Activated CD4-positive, alpha-beta T cell treated with anti-CD3 and anti-CD28 coated beads for 1 hour (primary cell): ENCODE data around the gene C6orf132.
A peak's percentile ranks its signal among the peaks of the same experiment; 100 is the strongest.

ENCODE experiments used
- DNase-seq: peaks from one replicate; pipeline ENCODE4 v3.0.0-alpha.2; 2020

Gene C6orf132

GRCh38 chr6:42104095-42104803 lies 38.2 kb downstream of the C6orf132 start:
- DNase-seq, result peak; percentile 47

- DNase-seq, result no peak
Measured at GRCh38 chr6:42103753-42104094, 38.7 kb downstream of the C6orf132 start.

- no peak for DNase-seq
Measured at GRCh38 chr6:42103216-42103615, 39.2 kb downstream of the C6orf132 start.

GRCh38 chr6:42101186-42101657 lies 41.2 kb downstream of the C6orf132 start:
- DNase-seq, result no peak

- no peak for DNase-seq
Measured at GRCh38 chr6:42100029-42100901, 42.2 kb downstream of the C6orf132 start.

GRCh38 chr6:42099340-42100028 lies 42.9 kb downstream of the C6orf132 start:
- DNase-seq, result no peak

- no peak for DNase-seq
Measured at GRCh38 chr6:42095776-42096541, 46.5 kb downstream of the C6orf132 start.

GRCh38 chr6:42095094-42095493 lies 47.3 kb downstream of the C6orf132 start:
- no peak for DNase-seq

GRCh38 chr6:42093582-42094329 lies 48.7 kb downstream of the C6orf132 start:
- no peak for DNase-seq

GRCh38 chr6:42091718-42092023 lies 50.7 kb downstream of the C6orf132 start:
- DNase-seq, result no peak

GRCh38 chr6:42090819-42091717 lies 51.4 kb downstream of the C6orf132 start:
- no peak for DNase-seq

GRCh38 chr6:42088101-42088591 lies 54.3 kb downstream of the C6orf132 start:
- DNase-seq, result no peak

- DNase-seq, result no peak
Measured at GRCh38 chr6:42086046-42087035, 56.1 kb downstream of the C6orf132 start.

GRCh38 chr6:42084889-42085288 lies 57.5 kb downstream of the C6orf132 start:
- no peak for DNase-seq

GRCh38 chr6:42083530-42083929 lies 58.9 kb downstream of the C6orf132 start:
- DNase-seq, result no peak

GRCh38 chr6:42079941-42080464 lies 62.4 kb downstream of the C6orf132 start:
- DNase-seq, result no peak

GRCh38 chr6:42078386-42078785 lies 64.0 kb downstream of the C6orf132 start:
- DNase-seq, result no peak

- DNase-seq, result peak; percentile 34
Measured at GRCh38 chr6:42075159-42075838, 67.1 kb downstream of the C6orf132 start.

GRCh38 chr6:42073287-42073686 lies 69.1 kb downstream of the C6orf132 start:
- DNase-seq, result no peak
